ENCODE data around the gene ENTPD2. TPM values are rescaled to one million over a fixed set of nuclear protein-coding genes. Genes with fewer than 3 reads are reported as not detected.

The ENTPD2 gene
- total and polyA plus RNA-seq, 2 experiments from 2014 or later = 1.8 to 1.9 TPM

GRCh38 chr9:137031904-137032640 is 21.8 kb downstream of the ENTPD2 start, which contains the start of gene FUT7:
Gene FUT7 (minus strand): TSS chr9:137032088. CDS start chr9:137031991, 97 bp downstream.
- no peak for DNase-seq (ENCODE audit: low spot score)
- no peak for ATAC-seq
- Mint-ChIP-seq H3K27ac (no peak within 1 kb of the TSS), H3K9me3 (no peaks in the 10 kb centered on the region), H3K36me3 (ENCODE audit: low read depth) (no peaks in the 10 kb centered on the region), H3K27me3 (ENCODE audit: insufficient read depth, low read depth, poor library complexity) (peaks cover 23% of the 10 kb centered on the region), H3K4me1 (no peaks in the 10 kb centered on the region; the same call in 2 of the 3 replicates), H3K4me3 (no peak within 1 kb of the TSS)
- TF ChIP-seq JUNB (IDR thresholded peaks at IDR 0.05; ENCODE audit: unreplicated experiment) = no peak
- TF ChIP-seq POLR2AphosphoS5 (IDR thresholded peaks at IDR 0.05; ENCODE audit: low read depth) = no peak
- no peak for TF ChIP-seq ETS1 (IDR thresholded peaks at IDR 0.05)
- no peak for TF ChIP-seq REST (IDR thresholded peaks at IDR 0.05; ENCODE audit: unreplicated experiment)
- TF ChIP-seq EZH2phosphoT487 (IDR thresholded peaks at IDR 0.05; ENCODE audit: unreplicated experiment) = no peak
- TF ChIP-seq NANOG (IDR thresholded peaks at IDR 0.05; ENCODE audit: borderline replicate concordance) = no peak
- no peaks in the 10 kb centered on the region for H3K79me2 ChIP-seq (replicated peaks; ENCODE audit: insufficient read depth)
- H3K27ac ChIP-seq (ENCODE audit: low read depth) = no peak within 1 kb of the TSS
- H3K9me2 ChIP-seq (ENCODE audit: insufficient read depth) = no peaks in the 10 kb centered on the region
- H3K27me3 ChIP-seq (ENCODE audit: insufficient read depth) = peaks cover 16% of the 10 kb centered on the region
- H4K20me1 ChIP-seq (replicated peaks; ENCODE audit: insufficient read depth) = no peaks in the 10 kb centered on the region
- H2AFZ ChIP-seq = no peak within 1 kb of the TSS
- H3K4me3 ChIP-seq = no peak within 1 kb of the TSS
- H3K4me2 ChIP-seq = no peak within 1 kb of the TSS
- 0 out of 2 replicates have a peak, but pooled peaks cover 3% of the 10 kb centered on the region for H3F3A ChIP-seq (replicated peaks; ENCODE audit: low read depth)
- H3K36me3 ChIP-seq (ENCODE audit: insufficient read depth) = no peaks in the 10 kb centered on the region
- 0 out of 2 replicates have a peak, but pooled peaks cover 3% of the 10 kb centered on the region for H3K4me1 ChIP-seq (ENCODE audit: insufficient read depth)

- no peaks in the 10 kb centered on the region for H3K9me2 ChIP-seq (ENCODE audit: insufficient read depth)
- 0 out of 2 replicates have a peak, but pooled peaks cover 3% of the 10 kb centered on the region for H3F3A ChIP-seq (replicated peaks; ENCODE audit: low read depth)
- H3K79me2 ChIP-seq (replicated peaks; ENCODE audit: insufficient read depth) = no peaks in the 10 kb centered on the region
- Mint-ChIP-seq H3K4me3 (no peak overlapping the region), H3K27me3 (ENCODE audit: insufficient read depth, low read depth, poor library complexity) (peaks cover 26% of the 10 kb centered on the region), H3K4me1 (no peaks in the 10 kb centered on the region; the same call in 2 of the 3 replicates), H3K9me3 (no peaks in the 10 kb centered on the region), H3K27ac (no peak overlapping the region), H3K36me3 (ENCODE audit: low read depth) (no peaks in the 10 kb centered on the region)
- H3K4me3 ChIP-seq = no peak overlapping the region
- H3K4me2 ChIP-seq = no peak overlapping the region
- H2AFZ ChIP-seq = no peak overlapping the region
- ATAC-seq (no peak), DNase-seq (ENCODE audit: low spot score) (no peak)
- H3K4me1 ChIP-seq (ENCODE audit: insufficient read depth) = 0 out of 2 replicates have a peak, but pooled peaks cover 3% of the 10 kb centered on the region
- no peak overlapping the region for H3K27ac ChIP-seq (ENCODE audit: low read depth)
- no peaks in the 10 kb centered on the region for H3K36me3 ChIP-seq (ENCODE audit: insufficient read depth)
- no peaks in the 10 kb centered on the region for H4K20me1 ChIP-seq (replicated peaks; ENCODE audit: insufficient read depth)
- H3K27me3 ChIP-seq (ENCODE audit: insufficient read depth) = peaks cover 21% of the 10 kb centered on the region
- TF ChIP-seq ZNF114 (CRISPR knock-in tag; IDR thresholded peaks at IDR 0.05) = no peak
- no peak for TF ChIP-seq EZH2phosphoT487 (IDR thresholded peaks at IDR 0.05; ENCODE audit: unreplicated experiment)
- no peak for TF ChIP-seq ZNF331 (CRISPR knock-in tag; IDR thresholded peaks at IDR 0.05; ENCODE audit: low read depth)
- TF ChIP-seq ETS1 (IDR thresholded peaks at IDR 0.05) = no peak
- no peak for TF ChIP-seq NANOG (IDR thresholded peaks at IDR 0.05; ENCODE audit: borderline replicate concordance)
Observed at GRCh38 chr9:137030538-137031527, 23.0 kb downstream of the ENTPD2 start.
